GM18870 (cell line): ENCODE results near the gene LY6G6D.
"Not testable (repeated sequence)": the region's sequence is repeated elsewhere in the genome, so short reads cannot be mapped to it uniquely, and the experiment has no call there.

Experiments
- ATAC-seq: cut with Tn5 transposase; IDR thresholded peaks from one replicate; pipeline ENCODE4 v1.9.1; 2021; ENCODE audit warnings: moderate library complexity; ENCODE audit not compliant: unreplicated experiment

The LY6G6D gene

GRCh38 chr6:31691564-31692108, 23.5 kb upstream of the LY6G6D start:
- no peak for ATAC-seq

DNA sequence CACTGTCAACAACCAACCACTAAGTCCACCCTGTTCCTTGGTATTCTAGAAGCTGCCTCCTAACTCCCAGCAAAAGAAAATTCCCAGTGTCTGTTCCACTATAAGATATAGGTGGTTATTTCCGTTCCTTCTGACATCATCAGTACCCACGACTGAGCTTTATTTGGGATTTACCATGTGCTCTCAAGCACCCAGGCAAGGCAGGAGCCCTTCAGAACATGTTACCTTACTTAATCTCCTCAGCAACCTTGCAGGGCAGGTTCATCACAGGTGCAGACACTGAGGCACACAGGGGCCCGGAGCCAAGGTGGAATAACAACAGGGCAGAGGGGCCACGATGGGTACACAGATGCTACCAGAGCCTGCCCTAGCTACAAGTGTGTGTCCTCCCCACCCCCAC, 22.8 kb upstream of the LY6G6D start:
- no peak for ATAC-seq

DNA sequence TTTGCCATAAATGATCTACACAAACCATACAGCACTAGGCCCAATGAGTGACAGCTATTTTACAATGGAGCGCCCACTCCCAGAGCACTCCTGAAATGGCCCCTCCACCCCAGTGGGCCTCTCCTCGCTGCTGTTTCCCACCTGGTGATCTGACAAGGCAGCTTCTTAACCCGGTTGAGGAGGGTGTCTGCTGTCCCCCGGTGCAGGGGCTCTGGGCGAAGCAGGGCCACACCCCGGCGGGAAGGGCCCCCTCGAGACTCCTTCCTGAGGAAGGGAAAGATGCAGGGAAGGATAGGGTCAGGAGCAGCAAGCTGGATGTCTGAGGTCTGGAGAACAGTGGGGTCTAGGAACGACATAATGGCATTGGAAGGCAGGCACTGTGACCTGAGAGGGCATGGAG, 22.3 kb upstream of the LY6G6D start:
- no peak for ATAC-seq

DNA sequence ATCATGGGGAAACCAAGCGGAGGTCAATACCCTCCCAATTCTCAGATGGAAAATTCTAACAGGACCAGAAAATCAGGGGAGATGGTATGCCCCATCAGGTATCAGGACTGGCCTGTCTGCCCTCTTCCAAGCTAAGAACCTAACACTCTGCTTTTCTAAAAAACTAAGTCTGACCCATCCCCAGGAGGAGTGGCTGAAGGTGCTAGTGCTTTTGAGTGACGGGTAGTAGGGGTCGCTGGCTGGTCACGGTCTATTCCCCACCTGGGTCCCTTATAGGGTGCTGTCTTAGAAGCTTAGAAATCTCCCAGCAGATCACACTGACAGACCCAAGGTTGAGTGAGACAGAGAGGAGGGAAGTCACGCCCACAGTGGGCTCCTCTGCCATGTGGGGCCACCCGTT, 21.6 kb upstream of the LY6G6D start:
- ATAC-seq: no peak

GRCh38 chr6:31697555-31697954, 17.6 kb upstream of the LY6G6D start:
- ATAC-seq: no peak

DNA sequence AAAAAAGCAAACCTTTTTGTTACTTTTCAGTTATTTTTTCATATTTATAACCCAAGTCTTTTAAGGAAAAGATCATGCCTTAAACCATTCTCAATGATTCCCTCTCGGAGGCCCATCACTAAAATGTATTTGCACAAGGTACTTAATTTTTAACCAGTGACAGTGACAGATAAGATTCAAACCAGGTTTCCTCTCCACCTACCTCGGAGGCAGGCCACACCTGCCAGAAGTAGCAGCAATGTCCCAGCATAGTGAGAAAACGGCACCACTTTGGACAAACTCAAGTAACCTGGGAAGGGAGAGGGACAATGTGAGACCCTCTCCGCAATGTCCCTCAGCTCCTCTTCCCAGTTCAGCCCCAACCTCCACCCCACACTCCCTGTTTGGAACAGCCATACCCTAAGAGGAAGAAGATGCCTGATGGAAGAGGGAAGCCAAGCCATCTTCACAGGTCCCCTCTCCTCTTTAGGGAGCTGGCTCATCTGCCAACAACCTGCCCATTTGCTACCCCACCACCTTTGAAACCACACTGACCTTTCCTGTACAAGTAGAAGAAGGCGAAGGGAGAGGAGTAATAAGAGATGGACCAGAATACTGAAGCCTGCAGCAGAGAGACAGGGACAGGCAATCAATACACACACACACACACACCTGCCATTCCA, 14.3 kb upstream of the LY6G6D start:
- ATAC-seq: no peak

GRCh38 chr6:31701666-31702404, 13.3 kb upstream of the LY6G6D start:
- ATAC-seq: no peak

DNA sequence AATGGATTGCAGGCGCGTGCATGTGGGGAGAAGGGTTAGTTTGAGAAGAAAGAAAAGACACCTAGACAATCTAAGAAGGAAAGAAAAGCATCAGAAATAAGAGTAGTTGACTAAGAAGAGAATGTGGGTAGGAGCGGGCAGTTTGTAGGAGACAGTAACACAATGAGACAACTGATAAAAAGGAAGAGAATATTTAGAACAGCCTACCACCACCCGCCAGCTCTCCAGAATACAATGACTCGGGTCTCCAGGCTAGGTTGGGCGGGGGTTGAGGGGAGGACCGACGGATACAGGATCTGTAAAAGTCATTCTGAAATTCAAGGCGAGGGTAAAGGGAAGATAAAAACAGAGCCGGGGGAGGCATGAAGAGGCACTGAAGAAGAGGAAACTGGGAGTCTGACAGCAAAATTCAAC, 12.7 kb upstream of the LY6G6D start:
- ATAC-seq: no peak

DNA sequence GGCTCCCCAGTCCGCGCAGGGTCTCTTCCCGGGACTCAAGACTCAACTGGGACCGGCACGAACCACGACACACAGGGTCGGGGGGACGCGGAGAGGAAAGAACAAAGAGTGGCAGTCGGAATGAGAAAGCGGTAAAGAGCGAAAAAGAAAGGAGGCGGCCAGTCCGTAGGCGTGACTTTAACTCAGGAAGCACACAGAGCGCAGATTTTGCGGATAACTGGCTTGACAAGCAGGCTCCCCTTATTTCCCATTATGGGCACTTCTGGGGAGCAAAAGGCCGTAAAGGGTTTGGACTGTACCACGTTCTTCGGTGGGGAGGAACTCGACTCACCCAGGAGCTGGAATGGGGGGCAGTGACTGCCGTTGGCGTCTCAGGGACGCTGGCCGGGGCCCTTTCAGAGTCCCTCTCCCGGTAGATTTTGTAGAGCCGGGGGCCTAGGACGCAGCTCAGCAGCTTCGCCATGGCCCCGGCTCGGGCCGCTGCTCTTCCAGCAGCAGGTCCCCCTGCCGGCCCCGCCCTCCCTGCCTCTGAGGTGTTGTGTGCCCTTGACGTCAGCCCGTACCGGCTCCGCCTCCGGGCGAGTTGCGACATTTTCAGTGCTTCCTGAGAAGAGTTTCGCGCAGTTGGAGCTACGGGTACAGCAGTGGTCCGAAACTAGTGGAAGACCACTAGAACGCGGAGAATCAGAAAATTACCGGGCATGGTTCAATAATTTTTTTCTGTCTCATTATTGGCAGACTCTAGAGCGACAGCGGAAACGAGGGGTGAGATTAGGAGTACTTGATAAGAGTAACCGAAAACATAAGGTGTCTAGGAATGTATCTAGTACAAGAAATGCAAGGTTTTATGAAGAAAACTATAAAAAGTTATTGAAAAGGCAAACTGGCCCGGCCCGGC, 12.1 kb upstream of the LY6G6D start, which contains the start of gene ABHD16A:
ABHD16A (minus strand) TSS at position 506 of the 898 bp plus-strand sequence; CDS start at position 463, 43 bp downstream.
- peak; percentile 64 for ATAC-seq

- ATAC-seq: no peak
These were observed 9.2 kb upstream of the LY6G6D start for GRCh38 chr6:31705931-31706330.

DNA sequence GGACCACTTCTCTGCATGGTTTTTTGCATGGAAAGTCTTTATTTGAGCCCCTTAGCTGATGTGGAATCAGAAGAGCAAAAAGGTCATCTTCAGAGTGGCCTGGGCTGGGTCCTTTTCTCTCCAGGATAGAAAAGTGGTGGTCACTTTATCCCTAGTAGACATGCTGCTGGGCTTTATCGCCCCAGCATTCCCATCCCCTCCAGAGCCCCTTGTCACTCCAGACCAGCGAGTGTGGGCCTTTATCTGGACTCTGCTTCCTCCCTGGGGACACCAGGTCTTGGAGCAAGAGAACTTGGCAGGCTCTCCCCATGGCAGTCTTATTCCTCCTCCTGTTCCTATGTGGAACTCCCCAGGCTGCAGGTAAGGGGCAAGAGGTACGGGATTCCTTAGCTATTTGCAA, 8.5 kb upstream of the LY6G6D start, which contains the start of gene LY6G6F:
LY6G6F (plus strand) TSS at position 268 of the 400 bp plus-strand sequence; CDS start at position 309, 41 bp downstream.
- ATAC-seq: no peak

GRCh38 chr6:31707701-31708100, 7.4 kb upstream of the LY6G6D start:
- no peak for ATAC-seq

DNA sequence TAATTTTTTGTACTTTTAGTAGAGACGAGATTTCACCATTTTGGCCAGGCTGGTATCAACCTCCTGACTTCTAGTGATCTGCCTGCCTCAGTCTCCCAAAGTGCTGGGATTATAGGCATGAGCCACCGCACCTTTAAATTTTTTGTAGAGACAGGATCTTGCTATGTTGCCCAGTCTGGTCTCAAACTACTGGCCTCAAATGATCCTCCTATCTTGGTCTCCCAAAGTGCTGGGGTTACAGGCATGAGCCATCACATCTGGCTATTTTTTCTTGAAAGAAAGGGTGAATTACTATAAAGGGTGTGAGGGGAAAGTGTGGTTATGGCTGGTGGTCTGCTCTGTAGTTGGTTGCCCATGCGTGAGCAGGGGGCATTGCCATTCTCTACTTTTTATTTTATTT, 6.9 kb upstream of the LY6G6D start:
- no peak for ATAC-seq

- ATAC-seq: not testable (repeated sequence)
These were observed 6.0 kb upstream of the LY6G6D start for GRCh38 chr6:31709157-31709556.

DNA sequence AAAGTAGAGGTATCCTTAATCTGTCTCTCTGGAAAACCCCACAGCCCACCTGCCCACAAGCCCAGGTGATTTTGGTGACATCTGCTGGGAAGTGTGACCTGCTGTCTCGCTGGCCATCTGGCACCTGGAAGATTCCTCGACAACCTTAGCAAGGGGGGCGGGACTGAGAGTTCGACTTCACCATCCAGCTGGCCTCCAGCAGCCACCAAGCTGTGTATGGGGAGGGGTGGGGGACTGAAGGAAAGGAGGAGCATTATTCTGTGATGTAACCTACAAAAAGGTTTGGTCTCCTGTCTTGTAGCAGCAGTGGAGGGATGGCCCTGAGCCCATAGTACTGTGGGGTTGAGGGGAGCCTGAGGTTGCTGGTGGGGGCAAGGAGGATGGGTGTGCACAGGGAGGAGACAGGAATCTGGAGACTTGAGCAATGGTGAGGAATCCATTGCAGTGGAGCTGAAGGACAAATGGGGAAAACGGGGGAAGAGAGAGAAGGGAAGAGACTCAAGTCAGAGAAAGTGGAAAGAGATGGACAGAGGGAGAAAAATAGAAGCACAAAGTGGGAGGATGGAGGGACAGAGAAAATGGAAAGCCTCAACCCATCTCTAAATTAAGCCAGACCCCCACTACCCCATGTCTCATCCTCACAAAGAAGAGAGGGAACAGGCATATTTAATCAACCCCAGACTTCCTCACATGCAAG, 4.5 kb upstream of the LY6G6D start:
- no peak for ATAC-seq

GRCh38 chr6:31711233-31711632, 3.9 kb upstream of the LY6G6D start:
- ATAC-seq: no peak

DNA sequence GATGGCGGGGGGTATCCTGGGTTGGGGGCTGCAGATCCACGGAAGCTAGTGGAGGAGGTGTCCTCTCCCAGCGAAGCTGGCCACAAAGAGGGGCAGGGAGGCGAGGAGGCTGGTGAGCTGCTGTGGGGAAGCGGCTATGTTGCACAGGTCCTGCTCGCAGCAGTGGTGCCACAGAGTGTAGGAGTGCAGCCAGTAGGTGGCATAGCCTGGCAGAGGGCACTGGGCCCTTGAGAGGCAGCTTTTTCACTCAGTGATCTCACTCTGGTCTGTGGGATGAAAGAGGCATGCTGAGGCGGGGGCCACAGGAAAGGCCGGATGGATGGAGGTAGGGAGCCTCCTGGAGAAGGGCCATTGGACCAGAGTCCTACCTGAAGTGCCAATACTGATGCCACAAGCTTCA, 2.9 kb upstream of the LY6G6D start:
- no peak for ATAC-seq

DNA sequence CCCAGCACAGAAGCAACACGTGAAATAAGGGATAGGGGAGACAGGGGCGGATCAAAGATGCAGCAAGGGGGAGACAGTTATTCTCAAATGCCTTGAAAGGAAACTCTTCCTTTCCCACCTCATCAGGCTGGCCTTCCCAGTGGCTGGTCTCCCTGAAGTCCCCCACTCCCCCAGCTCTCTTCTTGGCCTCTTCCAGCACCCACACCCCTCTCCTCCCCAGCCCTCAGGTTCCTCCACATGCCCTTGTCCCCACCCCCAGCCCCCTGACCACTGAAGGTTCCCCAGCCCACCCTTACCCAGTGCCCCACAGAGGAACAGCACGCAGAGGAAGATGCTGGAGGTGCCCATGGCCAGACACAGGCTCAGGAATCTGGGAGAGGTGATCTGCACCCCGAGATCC, 1.7 kb upstream of the LY6G6D start:
- no peak for ATAC-seq

DNA sequence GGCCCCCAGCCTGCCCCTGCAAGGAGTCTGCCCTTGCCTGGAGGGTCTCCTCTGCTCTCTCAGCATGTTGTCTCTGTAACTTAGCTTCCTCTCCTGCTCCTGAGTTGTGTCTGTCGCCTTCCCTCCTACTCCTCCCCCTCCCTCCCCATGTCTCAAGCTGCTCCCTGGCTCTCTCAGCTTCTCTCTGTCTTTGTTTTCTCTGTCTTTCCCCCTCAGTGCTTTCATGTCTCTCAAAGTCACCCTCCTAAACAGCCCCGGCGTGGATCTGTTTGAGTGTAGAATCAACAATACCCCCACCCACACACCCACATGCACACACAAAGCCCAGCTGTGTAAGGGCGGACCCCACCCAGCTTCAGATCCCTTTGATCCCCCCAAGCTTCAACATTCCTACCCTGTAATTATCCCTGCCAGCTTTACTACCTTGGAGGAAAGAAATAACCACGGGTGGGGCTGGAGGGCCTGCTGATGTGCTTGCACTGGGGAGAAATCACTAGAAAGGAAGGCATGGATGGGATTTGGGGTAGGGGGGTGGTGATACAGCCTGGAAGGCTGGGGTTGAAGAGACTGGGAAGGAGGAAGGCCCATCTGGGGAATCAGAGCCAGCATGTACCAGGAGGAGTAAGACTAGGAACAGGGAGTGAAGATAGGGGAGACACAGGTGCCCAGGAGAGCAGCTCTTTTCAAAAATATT, 1.0 kb upstream of the LY6G6D start:
- no peak for ATAC-seq
